ENCODE data around the gene ERBB4. TPM values are rescaled to one million over a fixed set of nuclear protein-coding genes. Genes with fewer than 3 reads are reported as not detected.

The ERBB4 gene
- total RNA-seq, 4 donors from 2014 or later, result 0.16 to 12.7 (median 0.27) TPM; not detected in 1

DNA sequence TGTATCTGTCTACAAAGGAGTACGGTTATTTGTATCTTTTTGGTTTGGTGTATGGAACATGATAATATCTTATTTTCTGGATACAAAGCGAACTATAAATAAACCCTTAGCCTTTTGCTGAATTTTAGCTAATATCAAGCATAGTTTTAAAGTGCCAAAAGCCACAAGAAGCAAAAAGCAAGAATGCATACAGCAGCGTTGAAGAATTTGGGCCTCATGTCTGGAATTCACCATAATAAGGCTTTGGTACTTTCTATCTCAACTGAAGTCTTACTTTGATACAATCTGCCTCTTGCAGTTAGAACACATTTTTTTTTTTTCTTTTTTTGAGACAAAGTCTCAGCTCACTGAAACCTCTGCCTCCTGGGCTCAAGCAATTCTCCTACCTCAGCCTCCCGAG, 151.5 kb downstream of the ERBB4 start:
- Histone ChIP-seq H3K4me3 (no peak overlapping the region), H3K4me1 (no peaks in the 10 kb centered on the region), H3K27ac (no peak overlapping the region), H3K27me3 (no peaks in the 10 kb centered on the region), H3K9me3 (no peaks in the 10 kb centered on the region), H3K36me3 (no peaks in the 10 kb centered on the region)
- intact Hi-C loops (cut with DNase I; ENCODE audit: low total_unique reads), result no loop called here
- TF ChIP-seq EP300 (IDR thresholded peaks at IDR 0.05; ENCODE audit: low read depth), result no peak
- TF ChIP-seq POLR2A (IDR thresholded peaks at IDR 0.05), result no peak
- DNase-seq, result no peak
- in situ Hi-C loops (cut with MboI; ENCODE audit: low pct_ligation_motif_present in 1 of 4, low pct_unique_long_range_greater_than_20kb in 1 of 4, low sequenced_read_pairs in 3 of 4), result no loop called here
- WGBS, 2 donors (ENCODE audit: low coverage in 1 of 2), result 69 to 85% methylated on average over 4 of the region's 4 CpGs

DNA sequence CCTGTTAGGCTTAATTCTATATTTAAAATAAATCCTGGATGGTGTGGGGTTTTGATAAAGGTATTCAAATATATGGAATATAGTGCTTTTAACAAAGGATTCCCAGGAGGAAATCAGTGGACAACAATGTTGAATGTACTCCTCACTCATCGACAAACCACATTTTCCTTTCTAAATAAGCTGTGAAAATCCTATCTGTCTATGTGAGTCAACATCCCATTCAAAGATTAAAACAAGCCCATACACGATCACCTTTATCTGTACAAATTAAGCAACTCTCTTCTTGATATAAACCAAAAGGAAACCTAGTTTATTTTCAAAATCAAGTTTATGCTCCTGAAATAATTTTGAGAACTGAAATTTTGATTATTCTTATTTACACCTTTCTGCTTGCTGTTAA, 153.4 kb downstream of the ERBB4 start:
- no peak overlapping the region for H3K27ac ChIP-seq
- H3K9me3 ChIP-seq, result no peaks in the 10 kb centered on the region
- intact Hi-C loops (cut with DNase I; ENCODE audit: low total_unique reads), result no loop called here
- H3K4me1 ChIP-seq, result no peaks in the 10 kb centered on the region
- TF ChIP-seq POLR2A (IDR thresholded peaks at IDR 0.05) (no peak), EP300 (IDR thresholded peaks at IDR 0.05; ENCODE audit: low read depth) (no peak)
- TF ChIP-seq, protein P1, sequence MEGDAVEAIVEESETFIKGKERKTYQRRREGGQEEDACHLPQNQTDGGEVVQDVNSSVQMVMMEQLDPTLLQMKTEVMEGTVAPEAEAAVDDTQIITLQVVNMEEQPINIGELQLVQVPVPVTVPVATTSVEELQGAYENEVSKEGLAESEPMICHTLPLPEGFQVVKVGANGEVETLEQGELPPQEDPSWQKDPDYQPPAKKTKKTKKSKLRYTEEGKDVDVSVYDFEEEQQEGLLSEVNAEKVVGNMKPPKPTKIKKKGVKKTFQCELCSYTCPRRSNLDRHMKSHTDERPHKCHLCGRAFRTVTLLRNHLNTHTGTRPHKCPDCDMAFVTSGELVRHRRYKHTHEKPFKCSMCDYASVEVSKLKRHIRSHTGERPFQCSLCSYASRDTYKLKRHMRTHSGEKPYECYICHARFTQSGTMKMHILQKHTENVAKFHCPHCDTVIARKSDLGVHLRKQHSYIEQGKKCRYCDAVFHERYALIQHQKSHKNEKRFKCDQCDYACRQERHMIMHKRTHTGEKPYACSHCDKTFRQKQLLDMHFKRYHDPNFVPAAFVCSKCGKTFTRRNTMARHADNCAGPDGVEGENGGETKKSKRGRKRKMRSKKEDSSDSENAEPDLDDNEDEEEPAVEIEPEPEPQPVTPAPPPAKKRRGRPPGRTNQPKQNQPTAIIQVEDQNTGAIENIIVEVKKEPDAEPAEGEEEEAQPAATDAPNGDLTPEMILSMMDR (IDR thresholded peaks at IDR 0.05), result no peak
- WGBS, 2 donors (ENCODE audit: low coverage in 1 of 2), result 68 to 71% methylated on average over 2 of the region's 2 CpGs
- H3K4me3 ChIP-seq, result no peak overlapping the region
- H3K27me3 ChIP-seq, result no peaks in the 10 kb centered on the region
- in situ Hi-C loops (cut with MboI; ENCODE audit: low pct_ligation_motif_present in 1 of 4, low pct_unique_long_range_greater_than_20kb in 1 of 4, low sequenced_read_pairs in 3 of 4), result no loop called here
- DNase-seq, result no peak
- H3K36me3 ChIP-seq, result no peaks in the 10 kb centered on the region

DNA sequence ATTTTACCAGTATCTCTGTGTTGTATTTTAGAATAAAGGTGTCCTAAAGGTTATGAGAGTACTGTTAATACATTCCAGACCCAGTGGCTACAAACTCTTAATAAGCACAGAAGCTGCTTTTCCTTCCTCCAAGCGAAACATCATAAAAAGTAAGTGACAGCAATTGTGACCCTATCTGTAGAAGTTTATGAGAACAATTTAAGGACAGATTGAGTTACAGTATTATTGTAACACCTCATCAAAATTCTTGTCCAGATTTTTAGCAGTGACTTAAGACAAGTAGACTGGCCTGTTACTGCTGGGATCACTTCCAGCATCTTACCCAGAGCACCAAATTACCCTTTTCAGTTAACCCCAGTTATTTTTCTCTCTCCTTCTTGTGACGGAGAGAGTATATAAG, 154.6 kb downstream of the ERBB4 start:
- H3K4me1 ChIP-seq, result no peaks in the 10 kb centered on the region
- in situ Hi-C loops (cut with MboI; ENCODE audit: low pct_ligation_motif_present in 1 of 4, low pct_unique_long_range_greater_than_20kb in 1 of 4, low sequenced_read_pairs in 3 of 4), result no loop called here
- WGBS, 2 donors (ENCODE audit: low coverage in 1 of 2), result 42 to 62% methylated on average over 2 of the region's 2 CpGs
- H3K36me3 ChIP-seq, result no peaks in the 10 kb centered on the region
- intact Hi-C loops (cut with DNase I; ENCODE audit: low total_unique reads), result no loop called here
- DNase-seq, result no peak
- no peak overlapping the region for H3K4me3 ChIP-seq
- no peaks in the 10 kb centered on the region for H3K27me3 ChIP-seq
- H3K9me3 ChIP-seq, result no peaks in the 10 kb centered on the region
- TF ChIP-seq, protein P1 (IDR thresholded peaks at IDR 0.05), result no peak
- TF ChIP-seq POLR2A (IDR thresholded peaks at IDR 0.05) (no peak), EP300 (IDR thresholded peaks at IDR 0.05; ENCODE audit: low read depth) (no peak), POLR2AphosphoS5 (IDR thresholded peaks at IDR 0.05) (no peak)
- H3K27ac ChIP-seq, result no peak overlapping the region

DNA sequence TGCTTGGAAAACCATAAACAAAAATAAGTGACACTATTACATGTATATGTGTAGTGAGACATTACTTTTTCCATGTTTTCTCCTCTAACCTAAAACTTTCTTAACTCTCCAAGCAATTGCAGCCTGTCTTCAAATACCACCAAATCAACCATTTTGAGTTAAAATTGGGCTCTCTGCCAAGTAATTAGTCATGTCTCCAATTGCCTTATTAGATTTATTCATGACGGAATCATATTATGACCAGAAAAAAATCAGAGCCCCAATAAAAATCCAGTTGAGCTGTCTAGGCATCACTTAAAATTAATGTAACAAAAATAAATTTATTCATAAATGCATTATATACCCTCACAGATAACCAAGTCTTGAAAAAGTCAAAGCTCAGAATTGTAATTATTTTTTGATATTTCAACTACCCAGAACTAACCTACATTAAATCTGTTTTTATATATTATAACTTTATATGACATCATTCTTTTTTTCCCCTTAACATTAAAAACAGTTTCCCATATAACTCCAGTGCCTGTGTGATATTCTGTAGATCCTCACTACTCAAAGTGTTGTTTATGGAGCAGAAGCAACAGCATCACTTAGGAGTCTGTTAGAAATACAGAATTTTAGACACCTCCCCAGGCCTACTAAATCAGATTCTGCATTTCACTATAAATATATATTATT, 157.0 kb downstream of the ERBB4 start:
- DNase-seq, result no peak
- Histone ChIP-seq H3K4me3 (no peak overlapping the region), H3K27ac (no peak overlapping the region), H3K36me3 (no peaks in the 10 kb centered on the region), H3K4me1 (no peaks in the 10 kb centered on the region), H3K9me3 (no peaks in the 10 kb centered on the region), H3K27me3 (no peaks in the 10 kb centered on the region)
- no peak for TF ChIP-seq POLR2A (IDR thresholded peaks at IDR 0.05)
- no peak for TF ChIP-seq POLR2AphosphoS5 (IDR thresholded peaks at IDR 0.05)
- TF ChIP-seq, protein P1 (IDR thresholded peaks at IDR 0.05), result no peak
- TF ChIP-seq EP300 (IDR thresholded peaks at IDR 0.05; ENCODE audit: low read depth), result no peak
- intact Hi-C loops (cut with DNase I; ENCODE audit: low total_unique reads) (no loop called here), in situ Hi-C loops (cut with MboI; ENCODE audit: low pct_ligation_motif_present in 1 of 4, low pct_unique_long_range_greater_than_20kb in 1 of 4, low sequenced_read_pairs in 3 of 4) (no loop called here)
- WGBS, 2 donors (ENCODE audit: low coverage in 1 of 2), result 80 to 89% methylated on average over 1 of the region's 1 CpG

DNA sequence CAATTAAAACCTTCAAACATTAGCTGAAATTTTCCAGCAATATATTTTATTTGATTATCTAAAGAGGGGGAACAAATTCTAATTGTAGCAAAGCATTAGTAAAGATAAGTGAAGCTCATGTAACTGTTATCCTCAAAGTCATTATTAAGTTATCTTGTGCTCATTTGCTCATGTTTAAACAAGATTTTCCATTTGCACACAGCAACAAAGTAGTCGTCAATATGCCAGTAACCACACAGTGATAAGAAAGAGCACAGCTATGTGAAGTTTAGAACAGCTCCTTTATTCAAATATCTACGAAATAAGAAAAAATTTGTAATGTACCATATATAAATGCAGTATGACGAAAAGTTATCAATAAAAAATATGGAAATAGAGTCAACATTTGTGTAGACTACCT, 159.5 kb downstream of the ERBB4 start:
- Histone ChIP-seq H3K4me1 (no peaks in the 10 kb centered on the region), H3K36me3 (no peaks in the 10 kb centered on the region), H3K27ac (no peak overlapping the region), H3K9me3 (no peaks in the 10 kb centered on the region), H3K4me3 (no peak overlapping the region), H3K27me3 (no peaks in the 10 kb centered on the region)
- TF ChIP-seq POLR2AphosphoS5 (IDR thresholded peaks at IDR 0.05), result no peak
- no peak for TF ChIP-seq POLR2A (IDR thresholded peaks at IDR 0.05)
- no peak for TF ChIP-seq EP300 (IDR thresholded peaks at IDR 0.05; ENCODE audit: low read depth)
- TF ChIP-seq, protein P1 (IDR thresholded peaks at IDR 0.05), result no peak
- in situ Hi-C loops (cut with MboI; ENCODE audit: low pct_ligation_motif_present in 1 of 4, low pct_unique_long_range_greater_than_20kb in 1 of 4, low sequenced_read_pairs in 3 of 4), result no loop called here
- DNase-seq, result no peak
- intact Hi-C loops (cut with DNase I; ENCODE audit: low total_unique reads), result no loop called here
- WGBS, 2 donors (ENCODE audit: low coverage in 1 of 2), result 45 to 75% methylated on average over 3 of the region's 3 CpGs

All from transverse colon (tissue), 4 donors.